Fibroblast of mammary gland (primary cell): Measurements from ENCODE around the gene SPATA1.
A peak's percentile ranks its signal among the peaks of the same experiment; 100 is the strongest.

Experiments
- DNase-seq: peaks from one replicate; pipeline ENCODE4 v3.0.0-alpha.2; 2010; ENCODE audit warnings: low read depth
- H3K4me3 ChIP-seq: 2 replicates; pipeline ENCODE4 v1.5.1; 2011; ENCODE audit warnings: low read depth, mild to moderate bottlenecking, low read length, moderate library complexity; ENCODE audit not compliant: control insufficient read depth
- TF ChIP-seq, protein P1 (sequence below): conservative IDR thresholded peaks from 2 replicates; pipeline ENCODE4 v1.5.1; 2011; ENCODE audit warnings: low read depth, low read length, inconsistent platforms; ENCODE audit not compliant: control insufficient read depth, insufficient read depth

Gene SPATA1, protein sequence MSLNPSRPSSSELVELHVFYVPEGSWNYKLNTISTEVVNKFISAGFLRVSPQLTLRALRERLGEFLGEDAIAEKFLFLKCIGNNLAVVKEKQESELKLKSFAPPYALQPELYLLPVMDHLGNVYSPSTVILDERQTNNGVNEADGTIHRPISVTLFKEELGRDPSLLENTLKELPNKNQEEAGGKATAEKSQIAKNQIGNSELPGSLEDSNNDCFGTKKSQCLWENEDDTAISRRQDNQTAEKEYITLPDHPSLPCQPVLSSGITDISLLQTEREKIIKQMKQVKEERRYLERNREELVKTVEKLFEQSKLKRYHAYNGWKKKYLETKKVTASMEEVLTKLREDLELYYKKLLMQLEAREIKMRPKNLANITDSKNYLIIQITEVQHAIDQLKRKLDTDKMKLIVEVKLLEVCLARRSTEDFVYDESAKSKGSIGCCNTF

DNA sequence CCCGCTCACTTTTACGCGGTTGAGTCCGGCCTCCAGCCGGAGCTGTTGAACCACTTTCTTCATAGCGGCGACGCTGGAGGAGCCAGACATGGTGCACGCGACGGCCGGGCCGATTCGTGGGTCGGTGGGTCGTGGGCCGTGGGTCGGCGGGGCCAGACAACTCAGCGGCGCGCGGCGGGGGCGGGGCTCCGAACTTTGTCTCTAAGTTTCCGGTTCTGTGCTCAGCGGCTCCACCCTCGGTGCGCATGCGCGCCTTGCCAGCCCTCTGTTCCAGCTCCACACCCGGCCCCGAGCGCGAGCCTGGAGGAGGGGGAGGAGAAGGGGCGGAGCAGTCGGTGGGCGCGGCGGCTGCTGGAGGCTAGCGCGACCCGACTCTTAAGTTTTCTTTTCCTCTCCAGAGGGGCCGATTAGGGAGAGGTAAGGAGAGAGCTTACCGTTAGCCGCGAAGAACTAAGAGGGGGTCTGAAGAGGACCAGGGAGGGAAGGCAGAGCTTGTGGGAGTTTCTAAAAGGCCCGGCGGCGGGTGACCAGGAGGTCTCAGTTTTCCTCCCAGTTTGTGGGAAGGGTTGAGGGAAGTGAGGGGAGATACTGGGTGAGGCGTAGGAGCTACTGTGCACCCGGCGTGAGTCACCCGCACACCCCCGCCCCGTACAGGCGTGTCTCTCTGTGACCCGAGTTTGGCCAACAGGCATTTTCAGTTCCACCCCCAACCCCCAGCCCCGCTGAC, at the start of gene SPATA1, which contains the start of gene GNG5:
Gene SPATA1 (plus strand): TSS at position 385 of the 727 bp plus-strand sequence. CDS start 9,974 bp downstream, outside the sequence.
Gene GNG5 (minus strand): TSS at position 580 of the 727 bp plus-strand sequence. CDS start 490 bp downstream, at position 90.
- DNase-seq, result peak; percentile 94
- TF ChIP-seq, protein P1, sequence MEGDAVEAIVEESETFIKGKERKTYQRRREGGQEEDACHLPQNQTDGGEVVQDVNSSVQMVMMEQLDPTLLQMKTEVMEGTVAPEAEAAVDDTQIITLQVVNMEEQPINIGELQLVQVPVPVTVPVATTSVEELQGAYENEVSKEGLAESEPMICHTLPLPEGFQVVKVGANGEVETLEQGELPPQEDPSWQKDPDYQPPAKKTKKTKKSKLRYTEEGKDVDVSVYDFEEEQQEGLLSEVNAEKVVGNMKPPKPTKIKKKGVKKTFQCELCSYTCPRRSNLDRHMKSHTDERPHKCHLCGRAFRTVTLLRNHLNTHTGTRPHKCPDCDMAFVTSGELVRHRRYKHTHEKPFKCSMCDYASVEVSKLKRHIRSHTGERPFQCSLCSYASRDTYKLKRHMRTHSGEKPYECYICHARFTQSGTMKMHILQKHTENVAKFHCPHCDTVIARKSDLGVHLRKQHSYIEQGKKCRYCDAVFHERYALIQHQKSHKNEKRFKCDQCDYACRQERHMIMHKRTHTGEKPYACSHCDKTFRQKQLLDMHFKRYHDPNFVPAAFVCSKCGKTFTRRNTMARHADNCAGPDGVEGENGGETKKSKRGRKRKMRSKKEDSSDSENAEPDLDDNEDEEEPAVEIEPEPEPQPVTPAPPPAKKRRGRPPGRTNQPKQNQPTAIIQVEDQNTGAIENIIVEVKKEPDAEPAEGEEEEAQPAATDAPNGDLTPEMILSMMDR, result no peak
- peak within 1 kb of the TSS; percentile 83 for H3K4me3 ChIP-seq

DNA sequence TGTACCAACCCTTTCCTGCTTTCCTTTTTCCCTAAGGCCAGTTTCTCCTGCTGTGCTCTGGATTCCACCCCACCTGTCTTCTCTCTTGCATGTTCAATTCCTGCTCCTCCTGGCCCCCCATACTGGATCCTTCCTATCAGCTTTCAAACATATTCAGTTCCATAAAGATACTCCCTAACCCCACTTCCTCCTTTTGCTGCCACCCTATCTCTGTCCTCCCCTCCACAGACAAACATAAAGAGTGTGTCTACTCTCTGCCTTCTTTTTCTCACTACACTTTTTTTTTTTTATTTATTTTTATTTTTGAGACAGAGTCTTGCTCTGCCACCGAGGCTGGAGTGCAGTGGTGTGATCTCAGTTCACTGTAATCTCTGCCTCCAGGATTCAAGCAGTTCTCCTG, 44.1 kb upstream of the SPATA1 start:
- H3K4me3 ChIP-seq, result no peak overlapping the region
- DNase-seq, result no peak
- TF ChIP-seq, protein P1, result no peak

DNA sequence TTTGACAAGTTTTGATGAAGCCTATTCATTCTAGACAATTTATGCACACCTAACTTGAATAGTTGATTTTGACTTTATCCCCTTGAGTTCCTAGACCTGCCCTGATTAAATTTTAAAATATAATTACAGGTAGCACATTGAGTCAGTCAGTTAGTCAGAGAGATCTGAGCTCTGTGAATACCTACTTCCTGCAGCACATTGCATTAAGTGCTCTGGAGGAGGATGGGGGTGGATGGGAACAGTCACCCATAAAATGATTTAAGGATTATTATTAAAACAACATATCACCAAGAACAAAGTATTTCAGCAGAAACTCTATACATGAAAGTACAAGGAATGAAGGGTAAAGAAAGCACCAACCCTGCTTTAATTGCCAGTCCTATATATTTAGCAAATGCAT, 38.9 kb upstream of the SPATA1 start:
- no peak for DNase-seq
- TF ChIP-seq, protein P1, result no peak
- H3K4me3 ChIP-seq, result no peak overlapping the region

DNA sequence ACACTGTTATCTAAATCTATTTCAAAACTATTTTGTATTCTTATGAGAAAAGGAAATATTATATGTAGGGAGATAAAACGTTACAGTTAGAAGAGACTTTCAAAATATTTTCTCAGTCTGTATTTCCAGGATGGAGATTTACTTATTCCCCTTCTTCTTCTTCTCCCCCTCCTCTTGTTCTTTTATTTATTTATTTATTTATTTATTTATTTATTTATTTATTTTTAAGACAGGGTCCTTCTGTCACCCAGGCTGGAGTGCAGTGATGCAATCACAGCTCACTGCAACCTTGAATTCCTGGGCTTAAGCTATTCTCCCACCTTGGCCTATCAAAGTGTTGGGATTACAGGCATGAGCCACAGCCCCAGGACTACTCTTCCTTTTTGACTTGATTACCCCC, 30.0 kb upstream of the SPATA1 start:
- TF ChIP-seq, protein P1, result no peak
- H3K4me3 ChIP-seq, result no peak overlapping the region
- DNase-seq, result no peak

DNA sequence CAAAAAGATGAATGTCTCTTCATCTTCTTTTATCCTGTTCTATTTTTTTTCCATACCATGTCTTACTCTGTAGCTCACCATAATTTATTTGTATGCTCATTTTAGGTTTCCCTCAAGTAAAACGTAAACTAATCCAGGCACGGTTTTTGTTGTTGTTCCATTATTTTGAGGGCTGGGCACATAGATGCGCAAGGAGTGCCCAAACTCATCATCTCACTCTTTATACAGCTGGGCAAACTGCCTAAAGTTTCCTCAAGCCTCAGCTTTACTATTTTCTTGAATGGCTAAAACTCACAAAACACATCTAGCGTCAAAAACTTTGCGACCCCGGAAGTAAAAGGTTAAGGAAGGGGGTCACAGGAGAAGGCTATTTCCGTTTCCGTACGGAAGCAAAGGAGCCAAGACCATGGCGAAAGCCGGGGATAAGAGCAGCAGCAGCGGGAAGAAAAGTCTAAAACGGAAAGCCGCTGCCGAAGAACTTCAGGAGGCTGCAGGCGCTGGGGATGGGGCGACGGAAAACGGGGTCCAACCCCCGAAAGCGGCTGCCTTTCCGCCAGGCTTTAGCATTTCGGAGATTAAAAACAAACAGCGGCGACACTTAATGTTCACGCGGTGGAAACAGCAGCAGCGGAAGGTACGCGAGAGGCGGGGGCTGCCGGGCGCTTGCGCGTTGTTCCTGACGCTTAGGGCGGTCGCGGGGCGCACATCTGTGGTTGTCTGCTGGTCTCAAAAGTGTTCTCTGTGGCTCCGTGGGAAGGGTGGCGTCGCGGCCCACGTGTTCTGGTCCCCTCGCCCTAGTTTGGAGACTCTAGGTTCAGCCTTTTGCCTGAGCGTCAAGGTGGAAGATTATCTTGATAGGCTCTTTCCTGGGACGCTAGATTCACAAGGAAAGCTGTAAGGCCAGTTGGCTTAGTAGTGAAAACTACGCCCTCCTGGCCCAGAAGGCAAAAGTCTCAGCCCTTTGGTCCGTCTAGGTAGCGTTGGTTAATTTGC, 27.0 kb upstream of the SPATA1 start, which contains the start of gene RPF1:
Gene RPF1 (plus strand): TSS at position 391 of the 993 bp plus-strand sequence. CDS start 16 bp downstream, at position 407.
- TF ChIP-seq, protein P1, result no peak
- DNase-seq, result peak; percentile 84
- peak within 1 kb of the TSS; percentile 93 for H3K4me3 ChIP-seq

DNA sequence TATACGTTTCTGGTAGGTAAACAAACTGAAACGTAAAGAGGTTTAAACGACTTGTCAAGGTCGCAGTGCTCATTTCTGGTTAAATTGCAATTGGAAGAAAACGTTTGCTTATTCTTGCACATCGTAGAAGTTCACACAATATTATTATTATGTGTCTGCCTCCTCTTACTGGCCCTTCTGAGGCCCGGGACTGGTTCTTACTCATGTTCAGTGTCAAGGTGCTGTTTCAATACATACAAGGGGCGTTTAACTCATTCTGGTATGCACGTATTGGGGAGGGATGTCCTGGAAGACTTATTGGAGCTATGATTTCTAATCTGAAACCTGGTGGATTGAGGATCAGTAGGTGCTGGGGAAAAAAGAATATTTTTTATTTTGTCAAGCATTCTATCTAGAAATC, 26.2 kb upstream of the SPATA1 start:
- TF ChIP-seq, protein P1, result no peak
- peak; percentile 6 for DNase-seq
- peak overlapping the region; percentile 93 for H3K4me3 ChIP-seq
